ENCODE results near the gene FLNC. TPM values are rescaled to one million over a fixed set of nuclear protein-coding genes. Genes with fewer than 3 reads are reported as not detected.

Gene FLNC
- total RNA-seq, 3 donors from 2014 or later: 6.9 to 267 (median 15.0) TPM

GRCh38 chr7:128871050-128871449 is 40.8 kb downstream of the FLNC start:
- H3K4me3 ChIP-seq: no peak overlapping the region
- H3K36me3 ChIP-seq (ENCODE audit: low read depth): no peaks in the 10 kb centered on the region
- H3K9me3 ChIP-seq: no peaks in the 10 kb centered on the region
- H3K4me1 ChIP-seq (ENCODE audit: low read depth): peaks cover 20% of the 10 kb centered on the region
- ATAC-seq: no peak
- no peak for TF ChIP-seq CTCF (IDR thresholded peaks at IDR 0.05)
- intact Hi-C loops (cut with DNase I, micrococcal nuclease): no loop called here
- DNase-seq: no peak

DNA sequence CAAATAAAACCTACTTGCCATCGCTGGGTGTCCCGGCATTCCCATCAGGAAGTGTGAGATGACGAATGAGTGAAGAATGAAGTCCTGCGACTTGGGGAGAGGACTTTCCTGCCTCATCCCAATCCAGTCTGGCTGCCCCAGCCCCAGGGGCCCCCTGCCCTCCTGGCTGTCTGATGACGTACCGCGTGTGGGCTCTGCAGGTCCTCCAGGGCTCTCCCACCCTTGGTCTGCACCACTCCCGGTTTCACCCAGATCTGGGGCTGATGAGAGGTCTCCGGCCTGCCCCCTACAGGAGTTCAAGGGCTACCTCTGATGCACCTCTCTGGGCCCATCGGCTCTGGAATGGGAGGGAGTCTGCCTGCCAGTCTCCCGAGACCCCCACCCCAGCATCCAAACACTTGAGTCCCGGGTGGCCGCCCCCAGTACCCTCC is 42.2 kb downstream of the FLNC start:
- Histone ChIP-seq H3K4me3 (no peak overlapping the region), H3K36me3 (ENCODE audit: low read depth) (no peaks in the 10 kb centered on the region), H3K4me1 (ENCODE audit: low read depth) (peaks cover 29% of the 10 kb centered on the region), H3K9me3 (no peaks in the 10 kb centered on the region)
- intact Hi-C loops (cut with DNase I, micrococcal nuclease): no loop called here
- no peak for TF ChIP-seq CTCF (IDR thresholded peaks at IDR 0.05)
- ATAC-seq: no peak
- peak in 1 of 3 donors; percentile 44 for DNase-seq

- no peak for TF ChIP-seq CTCF (IDR thresholded peaks at IDR 0.05)
- H3K9me3 ChIP-seq: no peaks in the 10 kb centered on the region
- ATAC-seq: no peak
- peaks cover 29% of the 10 kb centered on the region for H3K4me1 ChIP-seq (ENCODE audit: low read depth)
- intact Hi-C loops (cut with DNase I, micrococcal nuclease): no loop called here
- H3K4me3 ChIP-seq: no peak overlapping the region
- no peaks in the 10 kb centered on the region for H3K36me3 ChIP-seq (ENCODE audit: low read depth)
- peak in 1 of 3 donors; percentile 33 for DNase-seq
Measured at GRCh38 chr7:128873234-128873633, 43.0 kb downstream of the FLNC start.

GRCh38 chr7:128874140-128875031 is 44.2 kb downstream of the FLNC start:
- intact Hi-C loops (cut with DNase I, micrococcal nuclease): no loop called here
- H3K9me3 ChIP-seq: no peaks in the 10 kb centered on the region
- no peak for TF ChIP-seq CTCF (IDR thresholded peaks at IDR 0.05)
- H3K4me3 ChIP-seq: no peak overlapping the region
- H3K4me1 ChIP-seq (ENCODE audit: low read depth): peaks cover 20% of the 10 kb centered on the region
- peak; percentile 89 to 95 (median 90) for DNase-seq
- ATAC-seq: peak; percentile 80
- H3K36me3 ChIP-seq (ENCODE audit: low read depth): no peaks in the 10 kb centered on the region

DNA sequence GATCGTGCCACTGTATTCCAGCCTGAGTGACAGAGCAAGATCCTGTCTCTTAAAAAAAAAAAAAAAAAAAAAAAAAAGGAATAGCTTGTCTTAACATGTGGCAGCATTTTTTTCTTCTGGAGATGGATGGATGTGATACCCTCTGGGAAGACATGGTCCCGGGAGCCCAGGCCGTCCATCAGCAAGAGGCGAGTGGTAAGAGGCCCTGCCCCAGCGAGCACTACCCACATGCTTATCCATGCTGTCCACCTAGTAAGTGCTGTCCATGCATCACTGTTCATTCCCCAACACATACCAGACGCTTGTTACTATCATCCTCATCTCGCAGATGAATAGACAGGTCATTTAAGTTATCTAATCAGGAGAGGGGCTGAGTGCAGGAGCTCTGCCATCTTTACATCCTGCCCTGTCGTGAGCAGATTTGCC is 45.3 kb downstream of the FLNC start:
- H3K4me1 ChIP-seq (ENCODE audit: low read depth): peaks cover 13% of the 10 kb centered on the region
- no peak for TF ChIP-seq CTCF (IDR thresholded peaks at IDR 0.05)
- DNase-seq (peak in 2 of 3 donors; percentile 20 to 38), ATAC-seq (no peak)
- no peaks in the 10 kb centered on the region for H3K36me3 ChIP-seq (ENCODE audit: low read depth)
- intact Hi-C loops (cut with DNase I, micrococcal nuclease): no loop called here
- no peaks in the 10 kb centered on the region for H3K9me3 ChIP-seq
- H3K4me3 ChIP-seq: no peak overlapping the region
